KMS-11 (cell line): ENCODE data around the gene WDFY1.

Experiments
- H2AFZ ChIP-seq: fragments of 200-600 bp; sonication (generic); 2 replicates; pipeline ENCODE4 v1.6.1; 2016; ENCODE audit warnings: antibody characterized with exemption, mixed run types, low read depth
- H3K27ac ChIP-seq: fragments of 200-600 bp; sonication (generic); 2 replicates; pipeline ENCODE4 v1.6.1; 2016; ENCODE audit warnings: mild to moderate bottlenecking, mixed run types
- H3K27me3 ChIP-seq: fragments of 200-600 bp; sonication (generic); 2 replicates; pipeline ENCODE4 v1.6.1; 2017; ENCODE audit warnings: mild to moderate bottlenecking, low read depth, mixed run types, moderate library complexity; ENCODE audit not compliant: insufficient read depth
- H3K36me3 ChIP-seq: fragments of 200-600 bp; sonication (generic); 2 replicates; pipeline ENCODE4 v1.6.1; 2017; ENCODE audit warnings: mild to moderate bottlenecking, mixed run types; ENCODE audit not compliant: insufficient read depth
- H3K4me1 ChIP-seq: fragments of 200-600 bp; sonication (generic); 2 replicates; pipeline ENCODE4 v1.6.1; 2016; ENCODE audit warnings: mild to moderate bottlenecking, low read depth, mixed run types; ENCODE audit not compliant: poor library complexity, severe bottlenecking
- H3K4me2 ChIP-seq: fragments of 200-600 bp; sonication (generic); 2 replicates; pipeline ENCODE4 v1.7.0; 2016; ENCODE audit warnings: mild to moderate bottlenecking, mixed run types
- H3K4me3 ChIP-seq: fragments of 200-600 bp; sonication (generic); IDR thresholded peaks from 2 replicates; pipeline ENCODE4 v1.6.1; 2017; ENCODE audit warnings: low read depth, low read length, mixed read lengths; ENCODE audit not compliant: insufficient read depth
- H3K79me2 ChIP-seq: fragments of 200-600 bp; sonication (generic); 2 replicates; pipeline ENCODE4 v1.6.1; 2016; ENCODE audit warnings: low read depth, mixed run types; ENCODE audit not compliant: insufficient read depth
- H3K9ac ChIP-seq: fragments of 200-600 bp; sonication (generic); 2 replicates; pipeline ENCODE4 v1.6.1; 2016; ENCODE audit warnings: mild to moderate bottlenecking, mixed run types
- H4K20me1 ChIP-seq: fragments of 200-600 bp; sonication (generic); 2 replicates; pipeline ENCODE4 v1.6.1; 2016; ENCODE audit warnings: mild to moderate bottlenecking, mixed run types; ENCODE audit not compliant: insufficient read depth
- CTCF ChIP-seq: fragments of 200-600 bp; sonication (generic); conservative IDR thresholded peaks from 2 replicates; pipeline ENCODE4 v1.6.1; 2017; ENCODE audit warnings: low read depth, mild to moderate bottlenecking, antibody characterized with exemption, low read length, moderate library complexity, mixed read lengths

WDFY1 gene

GRCh38 chr2:223855426-223855825 lies 89.7 kb downstream of the WDFY1 start:
- no peak overlapping the region for H3K4me2 ChIP-seq

GRCh38 chr2:223854741-223855140 lies 90.4 kb downstream of the WDFY1 start:
- no peak overlapping the region for H3K9ac ChIP-seq
- no peak overlapping the region for H3K4me2 ChIP-seq
- no peaks in the 10 kb centered on the region for H3K4me1 ChIP-seq
- H4K20me1 ChIP-seq = no peaks in the 10 kb centered on the region
- no peaks in the 10 kb centered on the region for H3K79me2 ChIP-seq
- no peaks in the 10 kb centered on the region for H3K27me3 ChIP-seq
- no peak overlapping the region for H3K4me3 ChIP-seq
- no peaks in the 10 kb centered on the region for H3K36me3 ChIP-seq
- TF ChIP-seq CTCF = no peak
- no peak overlapping the region for H3K27ac ChIP-seq
- H2AFZ ChIP-seq = no peak overlapping the region

More at GRCh38 chr2:223855426-223855825, 89.7 kb downstream of the WDFY1 start:
- no peaks in the 10 kb centered on the region for H3K36me3 ChIP-seq
- no peak for TF ChIP-seq CTCF
- no peak overlapping the region for H3K4me3 ChIP-seq
- no peak overlapping the region for H2AFZ ChIP-seq
- H3K4me1 ChIP-seq = no peaks in the 10 kb centered on the region
- no peaks in the 10 kb centered on the region for H3K79me2 ChIP-seq
- no peak overlapping the region for H3K9ac ChIP-seq
- H4K20me1 ChIP-seq = no peaks in the 10 kb centered on the region
- no peaks in the 10 kb centered on the region for H3K27me3 ChIP-seq
- no peak overlapping the region for H3K27ac ChIP-seq

GRCh38 chr2:223853425-223853837 lies 91.7 kb downstream of the WDFY1 start:
- no peak overlapping the region for H2AFZ ChIP-seq
- no peak overlapping the region for H3K4me3 ChIP-seq
- H3K4me2 ChIP-seq = no peak overlapping the region
- no peak for TF ChIP-seq CTCF
- H3K27ac ChIP-seq = no peak overlapping the region
- H3K9ac ChIP-seq = no peak overlapping the region
- no peaks in the 10 kb centered on the region for H3K79me2 ChIP-seq
- no peaks in the 10 kb centered on the region for H3K27me3 ChIP-seq
- no peaks in the 10 kb centered on the region for H3K36me3 ChIP-seq
- H3K4me1 ChIP-seq = no peaks in the 10 kb centered on the region
- H4K20me1 ChIP-seq = no peaks in the 10 kb centered on the region

GRCh38 chr2:223852281-223852795 lies 92.8 kb downstream of the WDFY1 start:
- Histone ChIP-seq H3K4me2 (no peak overlapping the region), H4K20me1 (no peaks in the 10 kb centered on the region), H3K79me2 (no peaks in the 10 kb centered on the region), H3K4me3 (no peak overlapping the region), H3K9ac (no peak overlapping the region), H3K27ac (no peak overlapping the region), H3K36me3 (no peaks in the 10 kb centered on the region), H2AFZ (no peak overlapping the region), H3K27me3 (no peaks in the 10 kb centered on the region), H3K4me1 (no peaks in the 10 kb centered on the region)
- no peak for TF ChIP-seq CTCF
